Right lobe of liver (tissue), 4 donors: ENCODE data around the gene NTM.
"Not testable (repeated sequence)": the region's sequence is repeated elsewhere in the genome, so short reads cannot be mapped to it uniquely, and the experiment has no call there.

Experiments
- POLR2A ChIP-seq: fragments of 450-650 bp; IDR thresholded peaks from one replicate; pipeline ENCODE4 v1.6.1; 2017; ENCODE audit warnings: antibody characterized with exemption, mild to moderate bottlenecking
- TF ChIP-seq, protein P1 (sequence below), 4 donors: fragments of 200-600 bp in 3 of 4; fragments of 450-650 bp in 1 of 4; IDR thresholded peaks; one replicate each; pipeline versions ENCODE4 v1.5.1 to v1.8.0; 2016 to 2022; ENCODE audit warnings: antibody characterized with exemption in 4 of 4, mild to moderate bottlenecking in 2 of 4
- donor health status: DM: no; HTN: no; CAD: no.
- donor health status: DM: no; HTN: no; CAD: no.
- donor health status: DM: no; HTN: yes; CAD: no.

DNA sequence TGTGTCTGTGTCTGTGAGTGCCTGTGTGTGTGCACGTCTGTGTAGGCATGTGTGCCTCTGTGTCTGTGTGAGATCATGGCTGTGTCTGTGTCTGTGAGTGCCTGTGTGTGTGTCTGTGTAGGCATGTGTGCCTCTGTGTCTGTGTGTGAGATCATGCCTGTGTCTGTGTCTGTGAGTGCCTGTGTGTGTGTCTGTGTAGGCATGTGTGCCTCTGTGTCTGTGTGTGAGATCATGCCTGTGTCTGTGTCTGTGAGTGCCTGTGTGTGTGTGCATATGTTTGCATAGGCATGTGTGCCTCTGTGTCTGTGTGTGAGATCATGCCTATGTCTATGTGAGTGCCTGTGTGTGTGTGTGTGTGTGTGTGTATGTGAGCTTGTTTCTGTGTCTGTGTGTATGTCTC is 310.0 kb downstream of the NTM start:
- TF ChIP-seq, protein P1, sequence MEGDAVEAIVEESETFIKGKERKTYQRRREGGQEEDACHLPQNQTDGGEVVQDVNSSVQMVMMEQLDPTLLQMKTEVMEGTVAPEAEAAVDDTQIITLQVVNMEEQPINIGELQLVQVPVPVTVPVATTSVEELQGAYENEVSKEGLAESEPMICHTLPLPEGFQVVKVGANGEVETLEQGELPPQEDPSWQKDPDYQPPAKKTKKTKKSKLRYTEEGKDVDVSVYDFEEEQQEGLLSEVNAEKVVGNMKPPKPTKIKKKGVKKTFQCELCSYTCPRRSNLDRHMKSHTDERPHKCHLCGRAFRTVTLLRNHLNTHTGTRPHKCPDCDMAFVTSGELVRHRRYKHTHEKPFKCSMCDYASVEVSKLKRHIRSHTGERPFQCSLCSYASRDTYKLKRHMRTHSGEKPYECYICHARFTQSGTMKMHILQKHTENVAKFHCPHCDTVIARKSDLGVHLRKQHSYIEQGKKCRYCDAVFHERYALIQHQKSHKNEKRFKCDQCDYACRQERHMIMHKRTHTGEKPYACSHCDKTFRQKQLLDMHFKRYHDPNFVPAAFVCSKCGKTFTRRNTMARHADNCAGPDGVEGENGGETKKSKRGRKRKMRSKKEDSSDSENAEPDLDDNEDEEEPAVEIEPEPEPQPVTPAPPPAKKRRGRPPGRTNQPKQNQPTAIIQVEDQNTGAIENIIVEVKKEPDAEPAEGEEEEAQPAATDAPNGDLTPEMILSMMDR (IDR thresholded peaks at IDR 0.05), result not testable (repeated sequence)
- not testable (repeated sequence) for TF ChIP-seq POLR2A
